ENCODE data around the gene OR6C6. TPM values are rescaled to one million over a fixed set of nuclear protein-coding genes. Genes with fewer than 3 reads are reported as not detected.
"Not testable (repeated sequence)": the region's sequence is repeated elsewhere in the genome, so short reads cannot be mapped to it uniquely, and the experiment has no call there.

Gene OR6C6
- not detected in 2 replicates for total RNA-seq

GRCh38 chr12:55296469-55296868 is at the start of gene OR6C6:
Gene OR6C6, minus strand, starts transcription at chr12:55296569. Its CDS starts 1,337 bp downstream, at chr12:55295232.
- Histone ChIP-seq H3K4me1 (ENCODE audit: insufficient read depth, low read length) (no peaks in the 10 kb centered on the region), H3K9me3 (ENCODE audit: low read depth, low read length) (no peaks in the 10 kb centered on the region)

GRCh38 chr12:55336002-55336401 is 39.6 kb upstream of the OR6C6 start:
- Histone ChIP-seq H3K27me3 (ENCODE audit: insufficient read depth, low read length) (no peaks in the 10 kb centered on the region), H3K4me2 (ENCODE audit: insufficient read depth, low read length) (no peak overlapping the region), H3K4me3 (ENCODE audit: insufficient read depth, low read length) (no peak overlapping the region), H3K36me3 (ENCODE audit: insufficient read depth, low read length) (no peaks in the 10 kb centered on the region), H3K79me2 (ENCODE audit: insufficient read depth, low read length) (no peaks in the 10 kb centered on the region), H4K20me1 (ENCODE audit: insufficient read depth, low read length) (no peaks in the 10 kb centered on the region), H3K27ac (ENCODE audit: low read depth, low read length) (no peak overlapping the region), H3K9me3 (ENCODE audit: low read depth, low read length) (no peaks in the 10 kb centered on the region), H3K4me1 (ENCODE audit: insufficient read depth, low read length) (no peaks in the 10 kb centered on the region), H2AFZ (ENCODE audit: low read length) (no peak overlapping the region)
- TF ChIP-seq, protein P1, sequence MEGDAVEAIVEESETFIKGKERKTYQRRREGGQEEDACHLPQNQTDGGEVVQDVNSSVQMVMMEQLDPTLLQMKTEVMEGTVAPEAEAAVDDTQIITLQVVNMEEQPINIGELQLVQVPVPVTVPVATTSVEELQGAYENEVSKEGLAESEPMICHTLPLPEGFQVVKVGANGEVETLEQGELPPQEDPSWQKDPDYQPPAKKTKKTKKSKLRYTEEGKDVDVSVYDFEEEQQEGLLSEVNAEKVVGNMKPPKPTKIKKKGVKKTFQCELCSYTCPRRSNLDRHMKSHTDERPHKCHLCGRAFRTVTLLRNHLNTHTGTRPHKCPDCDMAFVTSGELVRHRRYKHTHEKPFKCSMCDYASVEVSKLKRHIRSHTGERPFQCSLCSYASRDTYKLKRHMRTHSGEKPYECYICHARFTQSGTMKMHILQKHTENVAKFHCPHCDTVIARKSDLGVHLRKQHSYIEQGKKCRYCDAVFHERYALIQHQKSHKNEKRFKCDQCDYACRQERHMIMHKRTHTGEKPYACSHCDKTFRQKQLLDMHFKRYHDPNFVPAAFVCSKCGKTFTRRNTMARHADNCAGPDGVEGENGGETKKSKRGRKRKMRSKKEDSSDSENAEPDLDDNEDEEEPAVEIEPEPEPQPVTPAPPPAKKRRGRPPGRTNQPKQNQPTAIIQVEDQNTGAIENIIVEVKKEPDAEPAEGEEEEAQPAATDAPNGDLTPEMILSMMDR (IDR thresholded peaks at IDR 0.05; ENCODE audit: extremely low read depth, low read depth, low read length) = no peak
- no peak for DNase-seq (ENCODE audit: insufficient read length, low spot score, missing footprints)

More at GRCh38 chr12:55296469-55296868, at the start of gene OR6C6:
- H3K4me2 ChIP-seq (ENCODE audit: insufficient read depth, low read length) = no peak within 1 kb of the TSS
- no peak for DNase-seq (ENCODE audit: insufficient read length, low spot score, missing footprints)
- TF ChIP-seq, protein P1 (IDR thresholded peaks at IDR 0.05; ENCODE audit: extremely low read depth, low read depth, low read length) = no peak
- no peak within 1 kb of the TSS for H2AFZ ChIP-seq (ENCODE audit: low read length)
- H3K27ac ChIP-seq (ENCODE audit: low read depth, low read length) = no peak within 1 kb of the TSS
- H3K4me3 ChIP-seq (ENCODE audit: insufficient read depth, low read length) = no peak within 1 kb of the TSS
- H3K27me3 ChIP-seq (ENCODE audit: insufficient read depth, low read length) = no peaks in the 10 kb centered on the region
- H4K20me1 ChIP-seq (ENCODE audit: insufficient read depth, low read length) = no peaks in the 10 kb centered on the region
- no peaks in the 10 kb centered on the region for H3K36me3 ChIP-seq (ENCODE audit: insufficient read depth, low read length)
- no peaks in the 10 kb centered on the region for H3K79me2 ChIP-seq (ENCODE audit: insufficient read depth, low read length)

GRCh38 chr12:55330446-55330845 is 34.1 kb upstream of the OR6C6 start, which contains the start of gene OR6C3:
Gene OR6C3, plus strand, starts transcription at chr12:55330746. Its CDS starts 955 bp downstream, at chr12:55331701.
- Histone ChIP-seq H4K20me1 (ENCODE audit: insufficient read depth, low read length) (no peaks in the 10 kb centered on the region), H2AFZ (ENCODE audit: low read length) (no peak within 1 kb of the TSS), H3K4me2 (ENCODE audit: insufficient read depth, low read length) (no peak within 1 kb of the TSS), H3K36me3 (ENCODE audit: insufficient read depth, low read length) (no peaks in the 10 kb centered on the region), H3K9me3 (ENCODE audit: low read depth, low read length) (no peaks in the 10 kb centered on the region), H3K79me2 (ENCODE audit: insufficient read depth, low read length) (no peaks in the 10 kb centered on the region), H3K27me3 (ENCODE audit: insufficient read depth, low read length) (no peaks in the 10 kb centered on the region), H3K4me3 (ENCODE audit: insufficient read depth, low read length) (no peak within 1 kb of the TSS), H3K27ac (ENCODE audit: low read depth, low read length) (no peak within 1 kb of the TSS), H3K4me1 (ENCODE audit: insufficient read depth, low read length) (no peaks in the 10 kb centered on the region)
- TF ChIP-seq, protein P1 (IDR thresholded peaks at IDR 0.05; ENCODE audit: extremely low read depth, low read depth, low read length) = no peak
- DNase-seq (ENCODE audit: insufficient read length, low spot score, missing footprints) = no peak

DNA sequence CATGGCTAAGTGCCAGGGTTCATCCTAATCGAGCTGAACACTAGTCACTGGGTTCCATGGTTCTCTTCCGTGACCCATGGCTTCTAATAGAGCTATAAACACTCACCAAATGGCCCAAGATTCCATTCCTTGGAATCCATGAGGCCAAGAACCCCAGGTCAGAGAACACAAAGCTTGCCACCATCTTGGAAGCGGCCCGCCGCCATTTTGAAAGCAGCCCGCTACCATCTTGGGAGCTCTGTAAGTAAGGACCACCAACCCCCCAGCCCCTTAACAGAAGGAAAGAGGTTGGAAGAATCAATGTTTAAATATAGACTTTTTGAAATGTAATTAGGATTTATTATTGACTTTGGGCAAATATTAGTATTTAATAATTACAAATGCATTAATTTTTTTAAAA is 29.4 kb upstream of the OR6C6 start:
- H3K36me3 ChIP-seq (ENCODE audit: insufficient read depth, low read length); H3K4me1 ChIP-seq (ENCODE audit: insufficient read depth, low read length); H3K27me3 ChIP-seq (ENCODE audit: insufficient read depth, low read length): not testable (repeated sequence)

More for the DNA sequence above, 29.4 kb upstream of the OR6C6 start:
- not testable (repeated sequence) for H3K27ac ChIP-seq (ENCODE audit: low read depth, low read length); H3K4me2 ChIP-seq (ENCODE audit: insufficient read depth, low read length); DNase-seq (ENCODE audit: insufficient read length, low spot score, missing footprints); H4K20me1 ChIP-seq (ENCODE audit: insufficient read depth, low read length); H3K9me3 ChIP-seq (ENCODE audit: low read depth, low read length); H3K79me2 ChIP-seq (ENCODE audit: insufficient read depth, low read length); H2AFZ ChIP-seq (ENCODE audit: low read length); H3K4me3 ChIP-seq (ENCODE audit: insufficient read depth, low read length)
